DMS53 (cell line): Measurements from ENCODE around the gene VARS2.
"Not testable (repeated sequence)": the region's sequence is repeated elsewhere in the genome, so short reads cannot be mapped to it uniquely, and the experiment has no call there.

Experiments used
- DNase-seq: peaks from one replicate; lab custom pipeline; 2025; lab: John Stamatoyannopoulos, UW

Gene VARS2

DNA sequence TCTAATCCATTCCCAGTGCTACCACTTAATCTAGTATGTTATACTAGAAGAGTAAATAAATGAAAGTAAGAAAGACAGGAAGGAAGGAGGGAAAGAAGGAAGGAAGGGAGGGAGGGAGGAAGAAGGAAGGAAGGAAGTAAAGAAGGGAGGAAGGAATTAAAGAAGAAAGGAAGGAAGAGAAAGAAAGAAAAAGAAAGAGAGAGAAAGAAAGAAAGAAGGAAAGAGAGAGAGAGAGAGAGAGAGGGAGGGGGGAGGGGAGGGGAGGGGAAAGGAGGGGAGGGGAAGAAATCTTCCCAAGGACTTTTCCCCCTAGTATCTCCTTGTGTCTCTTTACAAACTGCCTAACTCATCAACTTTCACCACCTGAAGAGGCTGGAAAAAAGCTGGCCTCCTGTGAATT lies 48.7 kb downstream of the VARS2 start:
- no peak for DNase-seq

DNA sequence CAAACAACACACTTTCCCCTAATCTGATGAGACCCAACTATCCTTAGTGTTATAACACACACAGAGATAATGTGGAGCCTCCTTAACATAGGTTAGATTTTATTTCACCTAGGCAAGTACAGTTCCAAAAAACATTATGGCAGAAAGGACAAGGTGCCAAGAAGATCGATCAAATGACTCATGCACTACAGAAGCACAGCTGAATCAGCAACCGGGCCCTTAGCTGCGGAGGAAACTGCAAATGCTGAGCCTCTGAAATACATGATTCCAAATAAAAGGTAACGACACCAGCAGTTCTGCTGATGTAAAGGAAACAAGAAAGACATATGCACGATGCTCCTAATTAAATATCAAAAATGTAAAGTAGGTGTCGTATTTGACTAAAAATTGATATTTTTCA lies 49.6 kb downstream of the VARS2 start:
- DNase-seq, result no peak

DNA sequence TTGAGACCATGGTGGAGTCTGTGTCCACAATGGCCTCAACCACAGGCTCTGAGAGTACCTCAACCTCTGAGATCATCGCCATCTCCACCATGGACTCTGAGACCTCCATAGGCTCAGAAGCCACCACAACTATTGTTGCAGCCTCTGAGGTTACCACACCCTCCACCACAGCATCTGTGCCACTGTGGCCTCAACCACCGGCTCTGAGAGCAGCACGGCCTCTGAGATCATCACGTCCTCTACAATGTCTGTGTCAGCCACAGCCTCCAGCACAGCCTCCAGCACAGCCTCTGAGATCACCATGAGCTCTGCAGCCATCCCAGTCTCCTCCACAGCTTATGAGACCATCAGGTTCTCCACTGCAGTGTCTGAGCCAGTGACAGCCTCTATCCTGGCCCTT lies 50.0 kb downstream of the VARS2 start:
- DNase-seq, result no peak

DNA sequence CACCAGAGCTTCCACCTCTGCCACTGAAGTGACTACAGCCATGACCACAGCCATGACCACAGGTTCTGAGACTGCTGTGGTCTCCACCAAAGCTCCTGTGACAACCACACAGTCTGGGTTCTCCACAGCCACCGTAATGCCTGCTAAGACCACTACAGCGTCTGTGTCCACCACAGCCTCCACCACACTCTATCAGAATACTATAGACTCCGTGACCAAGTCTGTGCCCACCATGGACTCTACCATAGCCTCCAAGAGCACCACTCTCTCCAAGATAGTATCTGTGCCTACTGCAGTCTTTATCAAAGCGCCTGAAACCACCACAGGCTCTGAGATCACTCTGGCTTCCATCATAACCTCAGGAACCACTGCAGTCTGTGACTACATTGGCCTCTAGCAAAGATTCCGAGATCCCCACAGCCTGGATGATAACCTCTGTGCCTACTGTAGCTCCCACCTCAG lies 51.1 kb downstream of the VARS2 start:
- no peak for DNase-seq

DNA sequence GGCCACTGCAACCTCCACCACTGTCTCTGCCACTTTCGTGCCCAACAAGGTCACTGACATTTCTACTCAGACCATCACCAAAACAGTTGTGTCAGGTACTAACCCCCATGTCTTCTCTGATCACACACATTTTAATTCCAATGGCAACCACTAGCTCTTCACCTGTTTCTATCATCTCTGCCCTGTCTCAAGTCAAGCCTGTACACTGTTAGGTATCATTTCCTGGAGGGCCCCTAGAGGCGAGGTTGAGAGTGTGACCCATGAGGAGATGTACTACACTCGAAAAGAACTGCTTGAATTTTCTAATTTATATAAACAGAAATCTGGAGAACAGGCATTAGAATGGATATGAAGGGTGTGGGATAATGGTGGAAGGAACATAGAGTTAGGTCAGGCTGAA lies 52.1 kb downstream of the VARS2 start:
- no peak for DNase-seq

DNA sequence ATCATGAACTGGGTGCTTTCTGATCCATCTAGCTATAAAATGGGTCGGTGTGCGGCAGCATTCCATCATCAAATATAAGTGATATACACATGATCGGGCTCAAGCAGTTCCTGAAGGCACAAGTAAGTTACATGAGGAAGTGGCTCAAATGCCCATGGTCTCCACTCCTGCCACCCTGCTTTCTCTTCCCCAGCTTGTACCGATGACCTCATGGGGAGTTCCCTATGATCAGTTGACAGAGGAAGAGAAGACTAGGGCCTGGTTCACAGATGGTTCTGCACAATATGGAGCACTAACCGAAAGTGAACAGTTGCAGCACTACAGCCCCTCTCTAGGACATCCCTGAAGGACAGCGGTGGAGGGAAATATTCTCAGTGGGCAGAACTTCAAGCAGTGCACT lies 55.1 kb downstream of the VARS2 start:
- not testable (repeated sequence) for DNase-seq

DNA sequence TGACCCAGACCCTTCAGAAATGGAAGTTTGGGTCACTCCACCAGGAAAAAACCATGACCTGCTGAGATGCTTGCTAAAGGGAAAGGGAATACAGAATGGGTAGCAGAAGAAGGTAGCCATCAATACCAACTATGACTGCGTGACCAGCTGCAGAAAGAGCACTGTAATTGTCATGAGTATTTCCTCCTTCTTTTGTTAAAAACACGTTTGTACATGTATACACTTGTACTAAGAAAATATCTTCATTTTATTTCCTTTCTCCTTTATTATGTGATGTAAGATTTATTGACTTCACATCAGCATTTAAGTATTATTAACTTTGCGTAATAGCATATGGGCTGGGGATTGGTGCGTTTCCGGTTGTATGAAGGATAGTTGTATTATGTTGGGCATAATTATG lies 56.9 kb downstream of the VARS2 start:
- DNase-seq, result no peak

DNA sequence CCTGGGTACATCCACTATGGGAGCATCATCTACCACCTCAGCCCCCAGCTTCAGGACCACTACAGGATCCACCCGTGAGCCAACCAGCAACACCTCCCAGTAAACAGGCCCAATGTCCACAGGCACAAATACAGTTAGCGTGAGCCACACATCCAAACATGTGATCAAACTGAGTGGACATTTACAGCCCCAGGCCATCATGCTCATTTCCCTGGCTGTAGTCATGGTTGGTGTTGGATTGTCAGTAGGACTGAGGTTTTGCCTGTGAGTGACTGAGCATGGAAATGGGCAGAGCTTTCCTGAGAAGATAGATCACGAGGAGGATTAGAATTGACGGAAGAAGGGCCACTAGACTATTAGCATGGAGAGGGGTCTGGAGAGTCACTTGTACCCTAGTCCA lies 58.8 kb downstream of the VARS2 start:
- no peak for DNase-seq

DNA sequence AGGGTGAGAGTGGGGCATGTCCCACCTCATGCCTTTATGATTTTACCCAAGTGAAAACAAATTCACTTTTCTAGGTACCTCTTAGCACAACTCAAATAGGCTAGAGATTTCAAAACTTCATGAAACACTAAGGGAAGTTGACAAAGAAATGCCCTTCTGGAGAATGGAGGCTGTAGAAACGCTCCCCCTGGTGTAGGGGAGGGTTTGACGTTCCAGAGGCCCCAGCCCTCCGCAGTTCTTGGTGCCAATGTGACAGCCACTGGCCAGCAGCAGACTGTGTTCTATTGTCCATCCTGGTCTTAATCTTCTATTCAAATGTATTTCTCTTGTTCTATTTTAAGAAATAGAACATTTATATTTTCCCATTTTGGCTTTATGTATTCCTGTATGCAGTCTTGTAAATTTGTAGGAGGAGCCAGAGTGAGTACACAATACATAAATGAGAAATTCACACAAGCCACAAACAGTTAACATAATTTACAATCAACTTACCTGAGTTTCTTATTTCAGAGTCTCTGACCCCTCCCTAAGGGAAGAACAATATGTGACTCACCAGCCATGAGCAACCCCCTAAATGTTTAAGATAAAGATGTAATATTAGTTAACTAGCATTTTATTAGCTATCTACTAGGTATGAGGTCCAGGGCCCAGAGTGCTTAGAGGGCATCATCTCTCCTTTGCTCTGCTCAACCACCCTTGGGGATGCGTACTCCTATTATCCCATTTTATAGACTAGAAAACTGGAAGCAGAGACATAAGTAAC lies 60.6 kb downstream of the VARS2 start:
- DNase-seq, result no peak
